ENCODE data around the gene EMILIN2.

The EMILIN2 gene

DNA sequence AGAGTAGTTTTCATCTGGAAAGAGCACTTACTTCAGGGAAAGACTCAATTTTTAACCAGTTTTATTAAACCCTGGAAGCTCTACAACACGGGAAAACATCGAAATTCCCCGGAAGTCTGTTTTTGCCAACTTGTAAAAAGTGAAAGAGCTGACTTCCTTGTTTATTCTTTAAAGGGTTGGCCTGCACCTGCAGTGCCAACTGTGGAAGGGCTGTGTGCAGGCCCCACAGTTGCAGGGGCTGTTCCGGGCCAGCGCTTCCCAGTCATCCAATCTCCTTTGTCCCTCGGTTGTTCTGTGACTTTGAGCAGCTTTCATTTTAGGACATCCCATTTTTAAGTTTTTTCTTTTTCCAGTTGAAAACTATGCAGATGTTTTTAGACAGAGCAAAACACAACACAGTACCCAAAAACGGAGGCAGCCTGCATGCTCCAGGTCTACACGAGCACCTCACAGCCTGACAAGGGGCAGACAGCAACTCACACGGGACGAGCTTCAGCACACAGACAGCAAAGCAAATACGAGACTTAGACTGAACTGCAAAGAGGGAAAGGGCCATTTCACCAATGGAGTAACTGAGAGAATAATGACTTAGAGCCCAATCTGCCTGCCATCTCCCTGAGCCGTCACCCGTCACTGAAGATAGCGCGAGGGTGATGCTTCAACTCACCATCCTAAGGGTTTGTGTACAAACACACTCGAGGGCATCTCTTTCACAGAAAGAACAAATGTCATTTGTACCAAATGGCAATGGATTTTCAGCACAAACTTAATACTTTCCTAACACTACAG lies 70.6 kb downstream of the EMILIN2 start:
- no peak for DNase-seq

DNA sequence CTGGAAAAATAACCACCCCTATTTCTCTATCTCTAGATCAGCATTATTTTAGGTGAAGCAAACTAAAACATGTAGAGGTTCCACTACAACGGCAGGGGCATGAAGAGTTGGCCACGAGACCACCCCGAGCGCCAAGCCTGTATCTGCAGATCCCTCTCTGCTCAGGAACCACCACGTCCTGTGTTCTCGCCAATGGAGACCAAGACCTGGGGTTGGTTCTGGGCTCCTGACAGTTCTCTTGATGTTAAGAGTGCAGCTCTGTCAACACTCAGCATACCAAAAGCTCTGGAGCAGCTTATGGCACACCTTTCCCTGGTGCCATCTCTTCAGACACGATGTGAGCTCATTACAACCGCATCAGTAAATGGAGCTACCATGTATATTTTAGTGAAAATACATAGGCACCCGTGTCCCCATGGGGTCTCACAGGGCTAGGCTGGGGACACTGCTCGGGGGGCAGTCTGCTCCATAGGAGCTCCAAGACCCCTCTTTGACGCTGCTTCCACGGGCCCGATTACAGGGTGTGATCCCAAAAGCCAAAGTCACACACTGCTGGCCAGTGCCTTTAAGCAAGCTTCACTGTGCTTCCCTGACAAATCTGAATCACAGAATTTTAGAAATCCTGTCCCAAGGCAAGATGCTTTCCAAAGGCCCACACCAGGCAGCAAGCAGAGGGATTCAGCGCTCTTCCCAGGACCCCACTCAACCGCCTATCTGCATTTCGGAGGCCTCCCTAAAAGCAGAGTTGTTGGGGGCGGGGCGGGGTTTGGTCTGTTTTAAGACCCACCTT lies 72.2 kb downstream of the EMILIN2 start:
- no peak for DNase-seq

DNA sequence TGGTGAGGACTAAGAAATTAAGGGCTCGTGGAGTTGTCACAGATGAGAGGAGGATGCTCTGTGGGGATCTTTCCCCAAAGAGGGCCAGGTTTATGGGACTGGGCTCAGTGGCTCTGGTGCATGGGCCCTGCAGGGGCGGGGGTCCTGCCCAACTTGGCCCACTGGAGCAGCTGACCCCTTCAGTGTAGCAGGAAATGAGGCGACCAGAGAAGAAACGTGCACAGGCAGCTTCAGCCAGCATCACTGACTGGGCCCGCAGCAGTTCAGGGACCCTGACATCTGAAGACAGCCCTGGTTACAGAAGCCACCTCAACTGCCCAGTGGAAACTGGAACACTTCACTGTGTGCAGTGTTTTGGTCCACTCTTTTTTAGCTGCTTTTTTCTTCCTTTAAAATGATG lies 72.8 kb downstream of the EMILIN2 start:
- no peak for DNase-seq

DNA sequence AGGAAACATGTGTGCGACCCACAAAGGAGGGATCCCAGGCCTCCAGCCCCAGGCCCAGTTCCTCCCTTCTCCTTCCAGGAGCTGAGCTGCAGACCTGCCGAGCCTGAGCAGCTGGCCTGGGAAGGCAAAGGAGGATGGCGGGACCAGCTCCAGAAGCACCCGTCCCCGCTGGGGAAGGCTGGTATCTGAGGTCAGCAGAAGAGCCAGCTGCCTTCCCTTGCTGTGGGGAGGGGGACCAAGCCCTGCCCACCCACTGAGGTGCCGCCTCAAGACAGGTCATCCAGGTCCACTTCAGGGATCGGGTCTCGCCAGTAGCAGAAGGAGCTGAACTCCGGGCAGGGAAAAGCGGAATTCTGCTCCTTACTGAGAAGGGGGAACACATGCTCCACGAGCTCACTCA lies 73.2 kb downstream of the EMILIN2 start:
- DNase-seq: no peak

- no peak for DNase-seq
These were observed 73.9 kb downstream of the EMILIN2 start for GRCh38 chr18:2920546-2921343.

GRCh38 chr18:2921778-2922177 lies 75.0 kb downstream of the EMILIN2 start:
- no peak for DNase-seq

DNA sequence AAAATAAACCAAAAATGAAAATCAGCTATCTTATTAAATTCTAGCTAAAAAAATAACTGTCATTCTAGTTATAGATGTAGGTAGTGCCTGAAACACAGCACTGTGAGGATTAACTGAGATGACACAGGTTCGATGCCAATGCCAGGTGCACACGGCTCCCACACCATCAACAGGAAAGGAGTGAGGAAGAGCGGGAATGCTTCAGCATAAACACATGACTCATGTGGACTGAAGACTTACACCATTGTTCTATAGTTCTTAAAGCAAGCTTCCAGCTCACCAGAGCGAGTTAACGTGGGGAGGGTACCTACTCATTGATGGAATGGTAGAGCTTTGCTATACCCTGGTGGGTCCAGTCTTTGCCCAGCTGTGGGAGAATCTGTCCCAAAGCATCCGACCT lies 76.7 kb downstream of the EMILIN2 start:
- DNase-seq: no peak

GRCh38 chr18:2924920-2925319 lies 78.1 kb downstream of the EMILIN2 start:
- no peak for DNase-seq

GRCh38 chr18:2926528-2926927 lies 79.7 kb downstream of the EMILIN2 start:
- DNase-seq: no peak

GRCh38 chr18:2927745-2928144 lies 80.9 kb downstream of the EMILIN2 start:
- DNase-seq: no peak

DNA sequence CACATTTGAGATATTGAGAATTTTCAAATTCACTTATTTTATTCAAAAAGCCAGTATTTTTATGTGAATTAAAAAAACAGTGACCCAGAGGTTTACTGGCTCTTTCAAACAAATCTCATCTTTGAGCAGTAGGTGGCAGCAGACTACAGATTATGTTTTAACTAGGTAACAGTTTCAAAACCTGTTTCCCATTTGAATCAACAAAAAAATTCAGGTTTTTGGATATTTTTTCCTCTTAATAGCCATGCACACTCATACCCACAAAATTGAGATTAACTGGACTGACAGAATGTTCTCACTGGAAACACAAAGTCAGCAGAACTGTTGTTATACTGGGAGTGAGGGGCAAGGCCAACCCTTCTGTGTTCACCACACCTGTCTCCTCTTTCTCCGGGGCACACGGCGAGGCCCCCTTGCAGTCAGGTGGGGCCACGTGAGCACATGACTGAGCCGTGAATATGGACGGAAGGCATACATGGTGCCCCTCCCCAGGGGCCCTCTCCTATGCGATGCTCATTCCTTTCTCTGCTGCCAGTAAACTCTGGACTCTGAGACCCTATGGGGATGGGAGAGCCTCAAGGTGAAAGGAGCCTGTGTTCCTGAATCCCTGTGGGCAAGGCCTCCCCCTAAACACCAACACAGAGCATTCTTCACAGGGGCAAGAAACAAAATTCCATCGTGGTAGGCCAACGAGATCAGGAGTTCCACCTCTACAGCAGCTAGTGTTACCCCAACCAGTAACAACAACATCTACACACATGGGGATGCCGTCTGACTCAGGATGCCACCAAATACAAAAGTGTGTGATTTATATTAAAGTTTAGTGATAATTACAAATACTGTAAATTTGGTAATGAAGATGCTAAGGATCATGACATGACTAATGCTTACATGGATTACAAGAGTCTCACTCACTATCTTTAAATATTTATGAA lies 85.7 kb downstream of the EMILIN2 start:
- no peak for DNase-seq

DNA sequence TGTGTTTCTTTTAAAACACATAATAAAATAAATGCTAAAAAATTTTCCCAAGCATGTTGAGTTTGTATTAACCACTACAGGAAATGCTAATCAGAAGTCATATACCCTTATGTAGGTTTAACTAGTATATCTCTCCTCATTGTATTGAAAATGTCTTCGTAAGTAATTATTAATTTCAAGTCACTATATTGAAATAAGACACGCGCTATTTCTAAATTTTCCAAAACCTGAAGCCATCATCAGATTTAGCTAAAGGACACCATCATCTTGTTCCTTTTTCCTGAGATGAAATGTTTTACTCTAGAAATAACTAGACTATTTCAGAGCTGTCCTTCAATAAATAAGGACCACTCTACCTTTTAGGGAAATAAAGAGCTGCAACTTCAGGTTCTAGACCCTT lies 87.2 kb downstream of the EMILIN2 start:
- no peak for DNase-seq

DNA sequence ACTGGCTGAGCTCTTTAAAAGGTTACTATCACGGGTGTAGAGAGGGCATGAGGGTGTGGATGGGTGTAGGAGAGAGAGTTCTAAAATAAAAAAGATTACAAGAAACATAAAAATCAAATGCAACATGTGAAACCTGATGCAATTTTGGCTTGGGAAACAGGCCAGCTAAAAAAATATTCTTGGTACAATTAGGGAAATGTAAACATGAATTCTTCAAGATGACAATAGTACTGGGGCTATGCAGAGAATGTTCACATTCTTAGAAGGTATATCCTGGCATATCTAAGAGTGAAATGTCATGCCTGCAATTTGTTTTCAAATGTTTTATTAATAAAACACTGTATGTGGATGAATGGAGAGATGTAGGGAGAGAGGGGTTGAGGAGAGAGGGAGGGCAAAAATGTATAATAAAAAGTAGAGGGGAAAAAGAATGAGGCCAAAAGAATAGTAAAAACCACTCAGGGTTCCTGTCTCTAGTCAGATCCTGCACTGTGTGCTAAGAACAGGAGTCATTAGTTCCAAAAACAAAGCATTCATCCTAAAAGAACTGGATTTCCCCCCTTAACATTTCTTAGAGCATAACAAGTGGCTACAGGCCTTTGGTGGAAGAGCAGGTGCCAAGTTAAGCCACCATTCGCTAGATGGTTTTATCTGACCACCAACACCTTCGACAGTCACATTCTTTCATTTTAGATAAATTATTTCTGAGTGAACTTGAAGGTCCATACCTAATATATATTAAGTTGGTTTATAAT lies 88.8 kb downstream of the EMILIN2 start:
- DNase-seq: no peak

DNA sequence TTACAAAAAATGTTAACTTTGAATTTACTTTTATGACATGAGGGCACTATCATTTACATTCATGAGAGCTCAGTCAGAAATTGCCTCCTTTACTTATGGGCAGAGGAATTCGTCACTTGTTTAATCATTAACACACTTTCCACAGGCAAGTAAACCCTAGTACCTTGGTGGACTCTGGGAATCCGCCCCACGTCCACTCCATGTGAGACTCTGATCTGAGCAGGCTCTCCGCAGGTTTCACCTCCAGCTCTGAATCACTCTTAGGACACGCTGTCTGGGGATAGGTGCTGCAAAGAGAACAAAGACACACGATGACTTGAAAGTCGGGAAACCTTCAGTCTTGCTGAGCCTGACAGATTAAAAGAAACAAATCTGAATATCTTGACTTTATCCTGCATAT lies 92.5 kb downstream of the EMILIN2 start:
- DNase-seq: no peak

DNA sequence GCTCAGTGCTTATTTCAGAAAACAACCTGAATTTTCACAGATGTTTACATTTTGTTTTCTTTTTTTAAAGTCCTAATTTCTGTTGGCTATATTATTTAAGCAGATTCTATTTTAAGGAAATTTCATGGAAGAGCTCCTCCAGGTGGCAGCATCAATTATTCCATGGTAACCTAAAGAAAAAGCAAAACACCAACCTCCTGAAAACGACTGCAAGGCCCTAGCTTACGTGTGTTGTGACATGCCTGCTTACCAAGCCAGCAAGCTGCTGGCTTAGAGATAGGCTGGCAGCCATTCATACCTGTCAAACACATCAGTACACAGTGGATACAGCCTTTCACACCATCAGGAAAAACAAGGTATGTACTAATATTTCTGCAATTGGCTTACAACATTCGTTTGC lies 101.2 kb downstream of the EMILIN2 start:
- no peak for DNase-seq

GRCh38 chr18:2952605-2953004 lies 105.8 kb downstream of the EMILIN2 start:
- no peak for DNase-seq

- DNase-seq: no peak
These were observed 107.3 kb downstream of the EMILIN2 start for GRCh38 chr18:2953935-2954653.

DNA sequence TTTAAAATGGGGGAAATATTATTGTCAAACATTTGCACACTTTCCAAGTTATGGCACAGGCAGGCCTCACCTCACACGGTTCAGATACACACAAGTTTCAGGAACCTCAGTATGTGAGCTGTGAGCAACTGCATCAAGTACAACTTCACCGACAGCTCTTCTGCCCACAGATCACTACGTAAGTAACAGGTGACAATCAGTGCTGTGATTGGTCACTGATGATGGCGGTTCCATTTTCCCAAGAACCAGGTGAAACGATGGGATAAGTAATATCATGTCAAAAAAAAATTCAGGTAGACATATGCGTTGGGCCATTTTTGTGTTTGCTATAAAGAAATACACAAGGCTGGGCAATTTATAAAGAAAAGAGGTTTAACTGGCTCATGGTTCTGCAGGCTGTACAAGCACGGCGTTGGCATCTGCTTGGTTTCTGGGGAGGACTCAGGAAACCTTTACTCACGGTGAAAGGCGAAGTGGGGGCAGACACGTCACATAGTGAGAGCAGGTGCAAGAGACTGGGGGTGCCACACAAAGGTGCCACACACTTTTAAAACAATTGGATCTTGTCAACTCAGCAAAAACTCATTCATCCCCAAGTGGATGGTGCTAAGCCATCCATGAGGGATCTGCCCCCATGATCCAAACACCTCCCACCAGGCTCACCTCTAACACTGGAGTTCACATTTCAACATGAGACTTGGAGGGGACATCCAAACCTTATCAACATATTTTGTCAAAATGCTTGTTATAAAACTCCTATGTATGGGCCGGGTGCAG lies 108.3 kb downstream of the EMILIN2 start:
- DNase-seq: no peak

GRCh38 chr18:2956056-2956455 lies 109.2 kb downstream of the EMILIN2 start:
- no peak for DNase-seq

GRCh38 chr18:2958819-2959298 lies 112.1 kb downstream of the EMILIN2 start:
- DNase-seq: no peak

All from NCI-H2107 (cell line).